IMR-90 (cell line): Measurements from ENCODE around the gene ANO7. TPM values are rescaled to one million over a fixed set of nuclear protein-coding genes. Genes with fewer than 3 reads are reported as not detected.

Experiments used
- ATAC-seq: fragments of 200-7000 bp; cut with Tn5 transposase; 2 replicates; pipeline ENCODE4 v1.9.1; 2020; ENCODE audit warnings: low read depth, mild to moderate bottlenecking, moderate library complexity
- BruUV-seq: library from RNA; stranded (reverse); fragments of 400-500 nt; replicated peaks from 2 replicates; lab custom pipeline; 2021; lab: Mats Ljungman, UMichigan
- CTCF ChIA-PET: fragments of 300-600 bp; formaldehyde crosslinking; extraction: SDS; loops from one replicate; lab custom pipeline; 2021; ENCODE audit warnings: antibody characterized with exemption; lab: Yijun Ruan, JAX
- POLR2A ChIA-PET: fragments of 300-600 bp; sonication (Branson Sonifier 250); formaldehyde crosslinking; loops from one replicate; lab custom pipeline; 2022; ENCODE audit warnings: antibody characterized with exemption; ENCODE audit not compliant: unreplicated experiment; lab: Charles Lee
- DNase-seq: peaks from one replicate; pipeline ENCODE4 v3.0.0; 2013
- H2AFZ ChIP-seq: replicated peaks from 2 replicates; pipeline ENCODE3; 2013; ENCODE audit warnings: low read length, mild to moderate bottlenecking; ENCODE audit not compliant: poor library complexity
- H2AK5ac ChIP-seq: 2 replicates; pipeline ENCODE4 v1.6.1; 2013; ENCODE audit warnings: low read depth, low read length, inconsistent platforms
- H2AK9ac ChIP-seq: replicated peaks from 2 replicates; pipeline ENCODE3; 2013; ENCODE audit warnings: mild to moderate bottlenecking, low read depth, low read length, moderate library complexity; ENCODE audit not compliant: poor library complexity
- H2BK120ac ChIP-seq: 2 replicates; pipeline ENCODE4 v1.6.1; 2013; ENCODE audit warnings: low read depth, low read length, inconsistent platforms
- H2BK15ac ChIP-seq: 3 replicates; pipeline ENCODE4 v1.6.1; 2013; ENCODE audit warnings: low read depth, low read length, inconsistent platforms
- H2BK20ac ChIP-seq: 2 replicates; pipeline ENCODE4 v1.6.1; 2013; ENCODE audit warnings: low read depth, mild to moderate bottlenecking, inconsistent platforms, low read length, moderate library complexity
- H2BK5ac ChIP-seq: 2 replicates; pipeline ENCODE4 v1.6.1; 2013; ENCODE audit warnings: mild to moderate bottlenecking, low read depth, low read length, inconsistent platforms; ENCODE audit not compliant: poor library complexity, severe bottlenecking
- H3K14ac ChIP-seq: replicated peaks from 2 replicates; pipeline ENCODE4 v1.6.1; 2013; ENCODE audit warnings: low read depth, low read length, inconsistent platforms
- H3K18ac ChIP-seq: 2 replicates; pipeline ENCODE4 v1.6.1; 2013; ENCODE audit warnings: low read depth, low read length, control low read depth
- H3K23ac ChIP-seq: 2 replicates; pipeline ENCODE4 v1.6.1; 2013; ENCODE audit warnings: low read depth, low read length, inconsistent platforms
- H3K27ac ChIP-seq: 2 replicates; pipeline ENCODE4 v1.5.1; 2013; ENCODE audit warnings: mild to moderate bottlenecking, control low read depth, low read length; ENCODE audit not compliant: insufficient read depth
- H3K27me3 ChIP-seq: 2 replicates; pipeline ENCODE4 v1.6.1; 2013; ENCODE audit warnings: low read length; ENCODE audit not compliant: control insufficient read depth, insufficient read depth
- H3K36me3 ChIP-seq: 2 replicates; pipeline ENCODE4 v1.6.1; 2013; ENCODE audit warnings: low read length, mixed read lengths; ENCODE audit not compliant: control insufficient read depth, insufficient read depth
- H3K4ac ChIP-seq: 2 replicates; pipeline ENCODE4 v1.6.1; 2013; ENCODE audit warnings: low read depth, low read length, inconsistent platforms
- H3K4me1 ChIP-seq: 2 replicates; pipeline ENCODE4 v1.6.1; 2013; ENCODE audit warnings: low read length, mixed read lengths; ENCODE audit not compliant: control insufficient read depth, insufficient read depth
- H3K4me2 ChIP-seq: 2 replicates; pipeline ENCODE4 v1.6.1; 2013; ENCODE audit warnings: low read depth, mild to moderate bottlenecking, control low read depth, low read length, moderate library complexity
- H3K4me3 ChIP-seq: 2 replicates; pipeline ENCODE4 v1.5.1; 2013; ENCODE audit warnings: low read depth, mild to moderate bottlenecking, control low read depth, low read length, moderate library complexity; ENCODE audit not compliant: insufficient read depth
- H3K56ac ChIP-seq: 2 replicates; pipeline ENCODE4 v1.6.1; 2013; ENCODE audit warnings: low read length, inconsistent platforms; ENCODE audit not compliant: insufficient read depth; ENCODE audit errors: extremely low read depth
- H3K79me1 ChIP-seq, 2 experiments: 2 replicates each; pipeline ENCODE4 v1.6.1; 2013; ENCODE audit warnings: low read length in 2 of 2, inconsistent platforms in 1 of 2, low read depth in 1 of 2
- H3K9ac ChIP-seq: 2 replicates; pipeline ENCODE4 v1.6.1; 2013; ENCODE audit warnings: low read depth, low read length, control low read depth
- H3K9me1 ChIP-seq: 2 replicates; pipeline ENCODE4 v1.6.1; 2013; ENCODE audit warnings: low read length, inconsistent platforms; ENCODE audit not compliant: insufficient read depth
- H3K9me3 ChIP-seq: 2 replicates; pipeline ENCODE4 v1.6.1; 2013; ENCODE audit warnings: low read length; ENCODE audit not compliant: control insufficient read depth, insufficient read depth
- H4K20me1 ChIP-seq: 2 replicates; pipeline ENCODE4 v1.6.1; 2013; ENCODE audit warnings: low read length, inconsistent platforms; ENCODE audit not compliant: insufficient read depth
- H4K5ac ChIP-seq: 2 replicates; pipeline ENCODE4 v1.6.1; 2013; ENCODE audit warnings: mild to moderate bottlenecking, low read depth, low read length, control low read depth
- H4K8ac ChIP-seq, 2 experiments: 2 replicates each; pipeline ENCODE4 v1.6.1; 2013; ENCODE audit warnings: low read depth in 2 of 2, low read length in 2 of 2, control low read depth in 1 of 2, inconsistent platforms in 1 of 2
- H4K91ac ChIP-seq: 2 replicates; pipeline ENCODE4 v1.6.1; 2013; ENCODE audit warnings: low read depth, low read length, inconsistent platforms; ENCODE audit not compliant: insufficient read depth
- ELK1 ChIP-seq: fragments of 150-350 bp; IDR thresholded peaks from 2 replicates; pipeline ENCODE4 v1.6.1; 2016; ENCODE audit warnings: low read depth, mild to moderate bottlenecking, low read length, moderate library complexity, borderline replicate concordance
- SMC3 ChIP-seq: fragments of 150-350 bp; IDR thresholded peaks from 2 replicates; pipeline ENCODE4 v1.6.1; 2016; ENCODE audit warnings: low read depth, mild to moderate bottlenecking, antibody characterized with exemption, low read length, moderate library complexity
- USF2 ChIP-seq: fragments of 150-350 bp; IDR thresholded peaks from 2 replicates; pipeline ENCODE4 v1.6.1; 2017; ENCODE audit warnings: mild to moderate bottlenecking, antibody characterized with exemption, low read length, low read depth
- WGBS, 2 experiments: methylation state at CpG; one replicate each; pipeline versions ENCODE4 v1.1.5 to v1.1.7; 2013; ENCODE audit warnings: missing lambda C conversion rate in 2 of 2; ENCODE audit not compliant: insufficient read length in 1 of 2; ENCODE audit errors: extremely low coverage in 2 of 2; 5-methylcytosine and 5-hydroxymethylcytosine counted together
- dilution Hi-C: fragments of 300-500 bp; cut with HindIII; formaldehyde crosslinking; loops from one replicate; pipeline ENCODE4 v1.14.3; 2018; ENCODE audit warnings: low sequenced_read_pairs; ENCODE audit not compliant: unreplicated experiment
- in situ Hi-C: fragments of 300-500 bp; cut with MboI; formaldehyde crosslinking; loops from 3 replicates; pipeline ENCODE4 v1.14.3; 2019; ENCODE audit warnings: low sequenced_read_pairs, inconsistent platforms, mixed read lengths
- intact Hi-C: fragments of 100-400 bp; cut with micrococcal nuclease; formaldehyde crosslinking; loops from 2 replicates; pipeline ENCODE4 v1.10.0; 2022
- polyA plus RNA-seq, 3 experiments: library from polyadenylated mRNA; depleted of rRNA; stranded (reverse); fragments of >200 nt; gene quantifications; 2 replicates each; pipeline ENCODE4 v1.2.3, GENCODE V29; 2012; ENCODE audit warnings: low replicate concordance in 1 of 3
- total RNA-seq: library from RNA; depleted of rRNA; stranded (reverse); fragments of >200 nt; gene quantifications from 2 replicates; pipeline ENCODE4 v1.2.3, GENCODE V29; 2012

The ANO7 gene
- total and polyA plus RNA-seq, 2 of the 4 experiments (the other 2 are of a cell fraction) = 0.36 to 3.4 TPM

GRCh38 chr2:241163601-241164118 lies 24.8 kb upstream of the ANO7 start:
- H3K9ac ChIP-seq = no peak overlapping the region
- H3K36me3 ChIP-seq = peaks cover 37% of the 10 kb centered on the region
- intact Hi-C loops = no loop called here
- H4K8ac ChIP-seq = no peak overlapping the region
- CTCF ChIA-PET = no interaction called here
- no peaks in the 10 kb centered on the region for H3K27me3 ChIP-seq
- peaks cover 12% of the 10 kb centered on the region for H3K9me1 ChIP-seq
- H2BK5ac ChIP-seq = no peak overlapping the region
- no peak overlapping the region for H3K27ac ChIP-seq
- no peaks in the 10 kb centered on the region for H3K9me3 ChIP-seq
- H2AK9ac ChIP-seq = no peak overlapping the region
- BruUV-seq = no TSS peak
- no peak overlapping the region for H3K4me2 ChIP-seq
- no peak overlapping the region for H4K91ac ChIP-seq
- H4K20me1 ChIP-seq = peaks cover 8% of the 10 kb centered on the region
- in situ Hi-C loops = no loop called here
- no peak overlapping the region for H3K4ac ChIP-seq
- no peak for ATAC-seq
- H2AK5ac ChIP-seq = no peak overlapping the region
- H3K4me3 ChIP-seq = no peak overlapping the region
- no peak overlapping the region for H3K23ac ChIP-seq
- no peak overlapping the region for H3K56ac ChIP-seq
- H2BK15ac ChIP-seq = no peak overlapping the region
- no peak overlapping the region for H3K14ac ChIP-seq
- no peak for DNase-seq
- POLR2A ChIA-PET = no interaction called here
- peaks cover 9% of the 10 kb centered on the region for H3K4me1 ChIP-seq
- no peak overlapping the region for H4K5ac ChIP-seq
- H3K18ac ChIP-seq = no peak overlapping the region
- peaks cover 7 to 13% of the 10 kb centered on the region in 2 experiments; a peak in 2 of 4 replicates for H3K79me1 ChIP-seq
- dilution Hi-C loops = no loop called here
- no peak for TF ChIP-seq ELK1
- no peak for TF ChIP-seq SMC3
- no peak for TF ChIP-seq USF2
- no peak overlapping the region for H2BK120ac ChIP-seq
- H2AFZ ChIP-seq = no peak overlapping the region
- H2BK20ac ChIP-seq = no peak overlapping the region
- WGBS, 2 experiments = 57% methylated on average over 1 of the region's 3 CpGs; no CpG with 5 or more reads in 1 of the 2 experiments
